ENCODE results near the gene ESR1.

The ESR1 gene

DNA sequence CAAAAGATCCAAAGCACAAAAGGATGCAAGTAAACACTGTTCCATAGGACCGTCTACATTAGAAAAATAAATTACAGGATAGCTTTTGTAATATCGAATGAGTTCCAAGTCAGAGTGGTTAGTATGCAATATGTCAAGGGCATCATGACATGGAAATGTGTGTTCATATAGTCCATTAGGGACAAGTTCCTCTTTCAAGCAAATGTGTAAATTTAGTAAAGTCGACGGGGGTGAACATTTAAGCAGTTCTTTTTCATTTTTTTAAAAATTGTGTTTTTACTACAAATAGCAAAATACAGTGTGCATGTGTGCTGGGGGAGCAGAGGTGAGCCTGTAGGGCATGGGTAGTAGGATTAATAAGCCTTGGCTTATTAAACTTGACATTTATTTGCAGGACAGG is 359.0 kb downstream of the ESR1 start:
- H3K9me3 ChIP-seq (ENCODE audit: severe bottlenecking), result no peaks in the 10 kb centered on the region
- DNase-seq, result no peak
- H3K27ac ChIP-seq, result no peak overlapping the region
- no peaks in the 10 kb centered on the region for H3K27me3 ChIP-seq (ENCODE audit: insufficient read depth, low read depth, severe bottlenecking)
- H3K4me3 ChIP-seq (ENCODE audit: low read depth, low read length), result no peak overlapping the region
- no peaks in the 10 kb centered on the region for H3K36me3 ChIP-seq
- TF ChIP-seq CTCF (IDR thresholded peaks at IDR 0.05; ENCODE audit: low read depth, low read length), result no peak

- H3K9me3 ChIP-seq (ENCODE audit: severe bottlenecking), result no peaks in the 10 kb centered on the region
- TF ChIP-seq CTCF (IDR thresholded peaks at IDR 0.05; ENCODE audit: low read depth, low read length), result no peak
- no peak overlapping the region for H3K27ac ChIP-seq
- H3K27me3 ChIP-seq (ENCODE audit: insufficient read depth, low read depth, severe bottlenecking), result no peaks in the 10 kb centered on the region
- H3K36me3 ChIP-seq, result no peaks in the 10 kb centered on the region
- no peak for DNase-seq
- no peak overlapping the region for H3K4me3 ChIP-seq (ENCODE audit: low read depth, low read length)
Measured at GRCh38 chr6:152166897-152167296, 359.4 kb downstream of the ESR1 start.

DNA sequence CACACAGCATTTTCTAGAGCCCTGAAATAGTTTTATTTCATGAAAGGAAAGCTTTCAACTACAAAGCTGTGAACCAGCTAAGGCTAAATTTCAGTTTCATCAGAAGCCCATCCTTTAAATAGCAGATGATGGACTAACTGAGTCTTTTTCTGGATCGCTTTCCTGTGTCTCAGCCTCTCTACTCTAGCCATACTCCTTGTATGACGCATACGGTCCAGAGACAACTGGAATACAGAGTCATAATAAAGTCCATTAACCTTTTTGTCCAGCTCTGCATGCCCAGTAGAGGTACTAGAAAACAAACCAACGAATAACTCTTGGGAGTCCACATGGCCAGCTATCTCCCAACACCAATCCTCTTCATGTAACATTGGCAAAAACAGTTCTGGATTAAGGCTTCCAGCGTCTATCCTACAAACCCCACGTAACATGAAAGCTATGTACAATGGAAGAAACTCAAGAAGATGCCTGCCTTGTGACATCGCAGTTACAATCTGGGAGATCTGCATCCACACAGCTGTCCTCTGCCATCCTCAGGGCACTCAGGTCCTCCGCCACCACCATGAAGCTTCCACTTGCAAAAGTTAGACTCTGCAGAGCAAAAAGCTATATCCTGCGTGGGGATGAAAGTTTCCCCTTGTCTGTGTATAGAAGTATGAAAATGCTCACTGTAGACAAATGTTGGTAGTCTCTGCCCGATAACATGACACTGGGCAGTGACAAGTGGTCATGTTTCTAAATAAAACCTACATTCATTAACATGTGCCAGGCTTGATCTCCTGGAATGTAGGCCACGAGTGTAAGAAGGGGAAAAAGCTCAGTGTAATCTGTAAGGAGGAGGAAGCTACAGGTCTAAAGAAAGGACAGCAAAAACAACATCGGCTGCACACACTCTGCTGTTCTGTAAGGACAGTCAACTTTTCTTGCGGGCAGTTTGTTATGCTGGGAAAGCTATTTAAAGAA is 360.4 kb downstream of the ESR1 start:
- no peak for TF ChIP-seq CTCF (IDR thresholded peaks at IDR 0.05; ENCODE audit: low read depth, low read length)
- Histone ChIP-seq H3K9me3 (ENCODE audit: severe bottlenecking) (no peaks in the 10 kb centered on the region), H3K4me3 (ENCODE audit: low read depth, low read length) (no peak overlapping the region), H3K27me3 (ENCODE audit: insufficient read depth, low read depth, severe bottlenecking) (no peaks in the 10 kb centered on the region), H3K36me3 (no peaks in the 10 kb centered on the region), H3K27ac (no peak overlapping the region)
- no peak for DNase-seq

- DNase-seq, result no peak
- no peaks in the 10 kb centered on the region for H3K9me3 ChIP-seq (ENCODE audit: severe bottlenecking)
- no peaks in the 10 kb centered on the region for H3K36me3 ChIP-seq
- no peak overlapping the region for H3K27ac ChIP-seq
- no peak overlapping the region for H3K4me3 ChIP-seq (ENCODE audit: low read depth, low read length)
- no peaks in the 10 kb centered on the region for H3K27me3 ChIP-seq (ENCODE audit: insufficient read depth, low read depth, severe bottlenecking)
- no peak for TF ChIP-seq CTCF (IDR thresholded peaks at IDR 0.05; ENCODE audit: low read depth, low read length)
Measured at GRCh38 chr6:152170313-152170701, 362.8 kb downstream of the ESR1 start.

GRCh38 chr6:152170702-152171667 is 363.5 kb downstream of the ESR1 start:
- Histone ChIP-seq H3K27ac (no peak overlapping the region), H3K9me3 (ENCODE audit: severe bottlenecking) (no peaks in the 10 kb centered on the region), H3K4me3 (ENCODE audit: low read depth, low read length) (no peak overlapping the region), H3K27me3 (ENCODE audit: insufficient read depth, low read depth, severe bottlenecking) (no peaks in the 10 kb centered on the region), H3K36me3 (no peaks in the 10 kb centered on the region)
- DNase-seq, result no peak
- TF ChIP-seq CTCF (IDR thresholded peaks at IDR 0.05; ENCODE audit: low read depth, low read length), result no peak

All from WERI-Rb-1 (cell line).